Trophoblast cell (in vitro differentiated cells and primary cell): Measurements from ENCODE around the gene SLC35B2.

ENCODE experiments used
- DNase-seq, 2 donors: peaks; one replicate each; pipeline ENCODE4 v3.0.0-alpha.2; 2016
- H2AFZ ChIP-seq: 2 replicates; pipeline ENCODE4 v1.6.1; 2013; ENCODE audit warnings: low read length, moderate library complexity, mild to moderate bottlenecking; ENCODE audit not compliant: insufficient read depth, poor library complexity
- H2AK5ac ChIP-seq: 2 replicates; pipeline ENCODE4 v1.6.1; 2013; ENCODE audit warnings: mild to moderate bottlenecking, low read length
- H2BK120ac ChIP-seq: 2 replicates; pipeline ENCODE4 v1.6.1; 2013; ENCODE audit warnings: low read length, mild to moderate bottlenecking, moderate library complexity; ENCODE audit not compliant: insufficient read depth, poor library complexity
- H2BK12ac ChIP-seq: 2 replicates; pipeline ENCODE4 v1.6.1; 2013; ENCODE audit warnings: mild to moderate bottlenecking, low read length, moderate library complexity
- H2BK5ac ChIP-seq: 2 replicates; pipeline ENCODE4 v1.6.1; 2013; ENCODE audit warnings: low read length, low read depth, moderate library complexity, mild to moderate bottlenecking; ENCODE audit not compliant: poor library complexity
- H3K14ac ChIP-seq: 2 replicates; pipeline ENCODE4 v1.6.1; 2013; ENCODE audit warnings: mild to moderate bottlenecking, low read length
- H3K18ac ChIP-seq: 2 replicates; pipeline ENCODE4 v1.6.1; 2013; ENCODE audit warnings: mild to moderate bottlenecking, low read length
- H3K23ac ChIP-seq: 2 replicates; pipeline ENCODE4 v1.6.1; 2013; ENCODE audit warnings: low read length
- H3K27ac ChIP-seq: 2 replicates; pipeline ENCODE4 v1.5.1; 2013; ENCODE audit warnings: low read depth, mild to moderate bottlenecking, inconsistent platforms, low read length, moderate library complexity
- H3K27me3 ChIP-seq: 2 replicates; pipeline ENCODE4 v1.6.1; 2013; ENCODE audit warnings: inconsistent platforms, mild to moderate bottlenecking, low read length, moderate library complexity; ENCODE audit not compliant: insufficient read depth
- H3K36me3 ChIP-seq, 2 experiments: 1 replicate in 1 of 2; 2 replicates in 1 of 2; pipeline ENCODE4 v1.6.1; 2013; ENCODE audit warnings: low read length in 2 of 2, mild to moderate bottlenecking in 2 of 2, moderate library complexity in 1 of 2; ENCODE audit not compliant: insufficient read depth in 2 of 2, control insufficient read depth in 1 of 2
- H3K4ac ChIP-seq: 2 replicates; pipeline ENCODE4 v1.6.1; 2013; ENCODE audit warnings: low read depth, mild to moderate bottlenecking, low read length, moderate library complexity
- H3K4me1 ChIP-seq, 2 experiments: 1 replicate in 1 of 2; 2 replicates in 1 of 2; pipeline ENCODE4 v1.6.1; 2013; ENCODE audit warnings: low read length in 2 of 2, mild to moderate bottlenecking in 2 of 2, moderate library complexity in 1 of 2; ENCODE audit not compliant: insufficient read depth in 2 of 2, control insufficient read depth in 1 of 2
- H3K4me2 ChIP-seq: 2 replicates; pipeline ENCODE4 v1.6.1; 2013; ENCODE audit warnings: inconsistent platforms, mild to moderate bottlenecking, low read length, moderate library complexity
- H3K4me3 ChIP-seq: 2 replicates; pipeline ENCODE4 v1.5.1; 2013; ENCODE audit warnings: mild to moderate bottlenecking, low read depth, low read length, inconsistent platforms
- H3K79me1 ChIP-seq: one replicate; pipeline ENCODE4 v1.6.1; 2013; ENCODE audit warnings: low read length
- H3K79me2 ChIP-seq: 2 replicates; pipeline ENCODE4 v1.6.1; 2013; ENCODE audit warnings: low read length, mild to moderate bottlenecking; ENCODE audit not compliant: control insufficient read depth, insufficient read depth, poor library complexity
- H3K9ac ChIP-seq: 2 replicates; pipeline ENCODE4 v1.6.1; 2013; ENCODE audit warnings: mild to moderate bottlenecking, low read length
- H3K9me3 ChIP-seq: 2 replicates; pipeline ENCODE4 v1.6.1; 2013; ENCODE audit warnings: low read depth, mild to moderate bottlenecking, control low read depth, inconsistent platforms, low read length; ENCODE audit not compliant: insufficient read depth
- H4K12ac ChIP-seq: 2 replicates; pipeline ENCODE4 v1.6.1; 2013; ENCODE audit warnings: low read depth, mild to moderate bottlenecking, low read length, moderate library complexity
- H4K8ac ChIP-seq: 2 replicates; pipeline ENCODE4 v1.6.1; 2013; ENCODE audit warnings: low read depth, mild to moderate bottlenecking, low read length, moderate library complexity
- H4K91ac ChIP-seq: one replicate; pipeline ENCODE4 v1.6.1; 2013; ENCODE audit warnings: low read depth, mild to moderate bottlenecking, low read length, moderate library complexity
- WGBS: extraction: QIAGEN DNeasy Blood & Tissue Kit; methylation state at CpG from one replicate; pipeline ENCODE4 v1.1.7; 2013; ENCODE audit warnings: missing lambda C conversion rate; ENCODE audit not compliant: insufficient read length, insufficient coverage; ENCODE audit errors: extremely low coverage; 5-methylcytosine and 5-hydroxymethylcytosine counted together

The SLC35B2 gene

DNA sequence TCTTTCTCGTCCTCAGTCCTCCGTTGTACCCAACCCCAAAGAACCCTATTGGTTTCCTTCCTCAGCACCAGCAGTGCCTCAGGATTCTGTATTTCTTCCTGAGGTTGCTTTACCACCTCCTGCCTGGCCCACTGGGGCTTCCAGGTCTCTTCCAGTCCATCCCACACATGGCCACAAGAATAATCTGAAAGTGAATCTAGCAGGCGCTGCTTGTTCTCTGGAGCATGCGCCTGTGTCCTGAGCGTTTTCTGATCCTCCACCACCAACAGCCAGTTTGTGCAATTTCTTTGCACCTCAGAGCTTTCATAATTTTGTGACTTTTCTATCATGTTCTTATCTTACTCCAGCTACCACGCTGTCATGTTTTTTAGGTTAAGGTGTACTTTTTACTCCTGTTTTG is 22.1 kb downstream of the SLC35B2 start:
- H3K27me3 ChIP-seq = no peaks in the 10 kb centered on the region
- peaks cover 24 to 36% of the 10 kb centered on the region in 2 experiments for H3K36me3 ChIP-seq
- H3K9ac ChIP-seq = no peak overlapping the region
- H3K4ac ChIP-seq = no peak overlapping the region
- H3K18ac ChIP-seq = no peak overlapping the region
- peaks cover 2% of the 10 kb centered on the region for H3K79me2 ChIP-seq
- H3K23ac ChIP-seq = no peak overlapping the region
- H2AFZ ChIP-seq = no peak overlapping the region
- H2BK12ac ChIP-seq = peak overlapping the region; percentile 2
- H2BK120ac ChIP-seq = no peak overlapping the region
- peaks cover 23% of the 10 kb centered on the region for H3K79me1 ChIP-seq
- H4K91ac ChIP-seq = no peak overlapping the region
- H4K8ac ChIP-seq = no peak overlapping the region
- no peak overlapping the region for H3K14ac ChIP-seq
- no peak overlapping the region for H3K4me2 ChIP-seq
- no CpG with 5 or more reads among the region's 6 CpGs for whole genome bisulfite sequencing
- H3K4me3 ChIP-seq = no peak overlapping the region
- DNase-seq = no peak
- H2BK5ac ChIP-seq = no peak overlapping the region
- no peak overlapping the region for H4K12ac ChIP-seq
- no peak overlapping the region for H2AK5ac ChIP-seq
- H3K27ac ChIP-seq = no peak overlapping the region
- H3K9me3 ChIP-seq = peaks cover 6% of the 10 kb centered on the region
- peaks cover 20 to 33% of the 10 kb centered on the region in 2 experiments for H3K4me1 ChIP-seq

DNA sequence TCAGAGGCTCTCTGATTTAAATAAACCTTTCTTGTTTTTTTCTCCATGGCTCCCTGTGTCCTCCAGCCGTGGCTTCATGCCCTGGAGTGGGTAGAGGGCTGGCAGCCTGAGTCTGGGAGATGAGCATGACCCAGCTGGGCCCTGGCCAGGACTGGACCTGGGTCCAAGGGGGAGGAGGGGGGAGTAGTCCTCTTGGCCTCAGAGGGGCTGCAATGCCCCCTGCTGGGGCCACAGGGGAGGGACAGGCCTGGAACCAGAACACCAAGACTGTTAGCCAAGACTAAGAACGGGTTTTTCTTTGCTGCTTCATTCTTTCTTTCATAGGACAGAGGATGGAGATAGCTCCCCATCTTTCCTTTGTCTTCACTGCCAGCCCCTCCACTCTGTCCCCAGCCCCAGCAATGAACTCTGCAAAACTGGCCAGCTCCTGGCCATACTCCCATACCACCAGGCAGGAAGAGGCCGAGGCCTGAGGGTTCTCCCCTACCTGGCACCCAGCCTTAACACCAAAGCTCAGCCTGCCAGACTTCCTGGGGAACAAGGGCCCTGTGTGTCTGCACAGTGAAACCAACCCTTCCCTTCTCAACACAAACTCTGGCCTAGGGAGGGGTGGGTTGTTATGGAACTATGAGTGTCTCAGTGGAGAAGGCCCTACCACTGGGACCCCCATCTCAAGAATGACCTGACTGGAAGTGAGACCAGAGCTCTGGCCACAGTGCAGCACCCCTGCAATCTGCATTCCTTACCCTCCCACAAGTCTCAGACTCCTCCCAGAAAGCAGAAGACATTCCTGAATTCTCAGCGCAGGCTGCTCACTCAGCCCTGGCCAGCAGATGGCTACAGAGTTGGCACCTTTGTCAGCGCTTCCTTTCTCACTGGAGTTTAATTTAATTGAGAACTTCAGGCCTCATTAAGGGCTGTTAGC is 23.0 kb downstream of the SLC35B2 start:
- Histone ChIP-seq H3K79me1 (peaks cover 26% of the 10 kb centered on the region), H3K36me3 (peaks cover 33 to 45% of the 10 kb centered on the region in 2 experiments), H3K79me2 (peaks cover 2% of the 10 kb centered on the region), H3K27me3 (no peaks in the 10 kb centered on the region), H3K4me2 (no peak overlapping the region), H3K9me3 (peaks cover 6% of the 10 kb centered on the region), H3K4me3 (no peak overlapping the region), H2BK5ac (peak overlapping the region; percentile 73), H3K27ac (peak overlapping the region; percentile 69), H3K18ac (peak overlapping the region; percentile 44), H2AFZ (peak overlapping the region; percentile 46), H4K8ac (peak overlapping the region; percentile 57), H4K12ac (peak overlapping the region; percentile 24), H3K4ac (peak overlapping the region; percentile 14), H2BK120ac (peak overlapping the region; percentile 58), H3K9ac (no peak overlapping the region), H3K14ac (peak overlapping the region; percentile 35), H3K4me1 (peaks cover 24 to 37% of the 10 kb centered on the region in 2 experiments), H2AK5ac (peak overlapping the region; percentile 80), H2BK12ac (peak overlapping the region; percentile 67), H4K91ac (peak overlapping the region; percentile 81), H3K23ac (no peak overlapping the region)
- peak in 1 of 2 donors; percentile 57 for DNase-seq
- no CpG with 5 or more reads among the region's 5 CpGs for WGBS

DNA sequence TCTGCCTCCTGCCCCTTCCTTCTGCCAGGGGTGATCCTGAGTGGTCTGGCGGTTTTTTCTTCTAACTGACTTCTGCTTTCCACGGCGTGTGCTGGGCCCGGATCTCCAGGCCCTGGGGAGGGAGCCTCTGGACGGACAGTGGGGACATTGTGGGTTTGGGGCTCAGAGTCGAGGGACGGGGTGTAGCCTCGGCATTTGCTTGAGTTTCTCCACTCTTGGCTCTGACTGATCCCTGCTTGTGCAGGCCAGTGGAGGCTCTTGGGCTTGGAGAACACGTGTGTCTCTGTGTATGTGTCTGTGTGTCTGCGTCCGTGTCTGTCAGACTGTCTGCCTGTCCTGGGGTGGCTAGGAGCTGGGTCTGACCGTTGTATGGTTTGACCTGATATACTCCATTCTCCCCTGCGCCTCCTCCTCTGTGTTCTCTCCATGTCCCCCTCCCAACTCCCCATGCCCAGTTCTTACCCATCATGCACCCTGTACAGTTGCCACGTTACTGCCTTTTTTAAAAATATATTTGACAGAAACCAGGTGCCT is 23.7 kb downstream of the SLC35B2 start:
- peaks cover 26% of the 10 kb centered on the region for H3K79me1 ChIP-seq
- no peak overlapping the region for H4K12ac ChIP-seq
- no peaks in the 10 kb centered on the region for H3K27me3 ChIP-seq
- peak overlapping the region; percentile 21 for H3K4ac ChIP-seq
- peak overlapping the region; percentile 62 for H4K91ac ChIP-seq
- H2BK5ac ChIP-seq = peak overlapping the region; percentile 1
- H3K36me3 ChIP-seq = peaks cover 40 to 51% of the 10 kb centered on the region in 2 experiments
- H3K4me3 ChIP-seq = no peak overlapping the region
- peak overlapping the region; percentile 11 for H3K18ac ChIP-seq
- H3K23ac ChIP-seq = no peak overlapping the region
- WGBS = no CpG with 5 or more reads among the region's 14 CpGs
- DNase-seq = no peak
- H2AFZ ChIP-seq = no peak overlapping the region
- peaks cover 2% of the 10 kb centered on the region for H3K79me2 ChIP-seq
- H3K4me1 ChIP-seq = peaks cover 27 to 42% of the 10 kb centered on the region in 2 experiments
- peak overlapping the region; percentile 66 for H2BK12ac ChIP-seq
- no peak overlapping the region for H3K9ac ChIP-seq
- H3K14ac ChIP-seq = peak overlapping the region; percentile 48
- H2BK120ac ChIP-seq = peak overlapping the region; percentile 27
- H4K8ac ChIP-seq = peak overlapping the region; percentile 11
- peaks cover 4% of the 10 kb centered on the region for H3K9me3 ChIP-seq
- peak overlapping the region; percentile 57 for H2AK5ac ChIP-seq
- H3K27ac ChIP-seq = peak overlapping the region; percentile 69
- H3K4me2 ChIP-seq = no peak overlapping the region

DNA sequence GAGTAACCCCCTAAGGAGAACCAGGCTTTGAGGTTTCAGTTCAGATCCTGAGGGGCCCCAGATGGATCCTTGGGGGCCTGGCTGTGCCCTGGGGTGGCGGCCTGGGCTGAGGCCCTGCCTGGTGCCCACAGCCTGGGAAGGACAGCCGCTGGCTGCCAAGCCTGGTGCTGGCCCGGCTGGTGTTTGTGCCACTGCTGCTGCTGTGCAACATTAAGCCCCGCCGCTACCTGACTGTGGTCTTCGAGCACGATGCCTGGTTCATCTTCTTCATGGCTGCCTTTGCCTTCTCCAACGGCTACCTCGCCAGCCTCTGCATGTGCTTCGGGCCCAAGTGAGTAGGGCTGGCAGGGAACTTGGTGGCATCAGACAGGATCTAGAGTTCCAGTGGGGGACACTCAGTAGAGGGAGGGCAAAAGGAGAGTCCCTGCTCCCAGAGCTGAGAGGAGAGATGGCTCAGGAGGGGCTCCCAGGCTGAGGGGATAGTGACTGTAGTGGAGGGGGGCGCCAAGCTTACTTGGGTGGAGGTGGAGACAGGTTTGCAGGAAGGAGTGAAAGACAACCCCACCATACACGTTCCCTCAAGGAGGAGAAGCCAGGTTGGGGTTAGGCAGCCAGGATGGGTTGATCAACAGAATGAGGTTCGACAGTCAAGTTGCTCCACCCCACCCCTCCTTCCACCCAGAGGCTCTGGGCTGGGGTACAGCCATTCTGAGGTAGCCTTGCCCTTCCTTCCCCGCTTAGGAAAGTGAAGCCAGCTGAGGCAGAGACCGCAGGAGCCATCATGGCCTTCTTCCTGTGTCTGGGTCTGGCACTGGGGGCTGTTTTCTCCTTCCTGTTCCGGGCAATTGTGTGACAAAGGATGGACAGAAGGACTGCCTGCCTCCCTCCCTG is 24.4 kb downstream of the SLC35B2 start:
- no CpG with 5 or more reads among the region's 16 CpGs for WGBS

More for the DNA sequence above, 24.4 kb downstream of the SLC35B2 start:
- H3K4me3 ChIP-seq = no peak overlapping the region
- no peak overlapping the region for H3K23ac ChIP-seq
- H4K91ac ChIP-seq = peak overlapping the region; percentile 62
- no peak overlapping the region for H3K14ac ChIP-seq
- H3K36me3 ChIP-seq = peaks cover 43 to 55% of the 10 kb centered on the region in 2 experiments
- H3K9me3 ChIP-seq = peaks cover 3% of the 10 kb centered on the region
- H2BK12ac ChIP-seq = peak overlapping the region; percentile 23
- no peak overlapping the region for H3K4me2 ChIP-seq
- peak overlapping the region; percentile 21 for H3K4ac ChIP-seq
- no peak overlapping the region for H3K9ac ChIP-seq
- peak overlapping the region; percentile 1 for H2AK5ac ChIP-seq
- peak overlapping the region; percentile 1 for H2BK5ac ChIP-seq
- peaks cover 2% of the 10 kb centered on the region for H3K79me2 ChIP-seq
- no peak for DNase-seq
- peaks cover 26% of the 10 kb centered on the region for H3K79me1 ChIP-seq
- H3K18ac ChIP-seq = peak overlapping the region; percentile 16
- H3K27ac ChIP-seq = peak overlapping the region; percentile 69
- H2AFZ ChIP-seq = no peak overlapping the region
- no peaks in the 10 kb centered on the region for H3K27me3 ChIP-seq
- H3K4me1 ChIP-seq = peaks cover 32 to 47% of the 10 kb centered on the region in 2 experiments
- no peak overlapping the region for H4K8ac ChIP-seq
- H2BK120ac ChIP-seq = no peak overlapping the region
- H4K12ac ChIP-seq = no peak overlapping the region
